IMR-90 (cell line): ENCODE data around the gene LRRC7.

ENCODE experiments used
- BHLHE40 ChIP-seq: fragments of 150-350 bp; IDR thresholded peaks from 2 replicates; pipeline ENCODE4 v1.6.1; 2016; ENCODE audit warnings: mild to moderate bottlenecking, low read depth, low read length
- FOS ChIP-seq: fragments of 150-350 bp; IDR thresholded peaks from 2 replicates; pipeline ENCODE4 v1.6.1; 2016; ENCODE audit warnings: low read depth, low read length
- MAFK ChIP-seq: IDR thresholded peaks from 2 replicates; pipeline ENCODE4 v1.6.1; 2012; ENCODE audit warnings: low read depth, low read length, improper control_type of control experiment
- POLR2A ChIP-seq: IDR thresholded peaks from 2 replicates; pipeline ENCODE4 v1.6.1; 2012; ENCODE audit warnings: mild to moderate bottlenecking, low read depth, low read length
- RAD21 ChIP-seq: IDR thresholded peaks from 2 replicates; pipeline ENCODE4 v1.6.1; 2012; ENCODE audit warnings: low read length, improper control_type of control experiment
- RCOR1 ChIP-seq: IDR thresholded peaks from 2 replicates; pipeline ENCODE4 v1.6.1; 2012; ENCODE audit warnings: mild to moderate bottlenecking, low read length, improper control_type of control experiment; ENCODE audit not compliant: insufficient replicate concordance
- RFX5 ChIP-seq: IDR thresholded peaks from 2 replicates; pipeline ENCODE4 v1.8.0; 2012; ENCODE audit warnings: low read depth, mild to moderate bottlenecking, low read length, moderate library complexity
- SMC3 ChIP-seq: fragments of 150-350 bp; IDR thresholded peaks from 2 replicates; pipeline ENCODE4 v1.6.1; 2016; ENCODE audit warnings: low read depth, mild to moderate bottlenecking, antibody characterized with exemption, low read length, moderate library complexity
- TF ChIP-seq, protein P1 (sequence below): conservative IDR thresholded peaks from 2 replicates; pipeline ENCODE4 v1.5.1; 2012; ENCODE audit warnings: mild to moderate bottlenecking, low read depth, low read length, improper control_type of control experiment
- TF ChIP-seq, protein P2 (sequence below): fragments of 150-350 bp; IDR thresholded peaks from 2 replicates; pipeline ENCODE4 v1.6.1; 2017; ENCODE audit warnings: mild to moderate bottlenecking, antibody characterized with exemption, low read length, low read depth

DNA sequence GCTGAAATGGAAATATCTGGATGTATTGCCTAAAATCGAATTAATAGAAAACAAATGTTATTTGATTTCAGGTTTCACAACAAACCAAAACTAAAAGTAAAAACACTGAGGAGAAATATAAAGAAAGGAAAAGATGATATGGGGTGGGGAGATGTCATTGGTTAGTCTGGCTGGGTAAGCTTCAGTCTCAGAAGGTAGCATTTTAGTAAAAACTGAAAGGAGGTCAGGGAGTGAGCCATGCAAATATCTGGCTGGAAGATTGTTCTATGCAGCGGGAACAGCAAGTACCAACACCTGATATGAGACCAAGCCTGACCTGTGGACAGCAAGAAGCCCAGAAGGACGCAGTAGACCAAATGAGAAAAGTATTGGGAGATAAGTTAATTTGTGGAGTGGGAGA lies 373.1 kb downstream of the LRRC7 start:
- TF ChIP-seq RAD21 (no peak), BHLHE40 (no peak), POLR2A (no peak), SMC3 (no peak), RFX5 (no peak), FOS (no peak), RCOR1 (no peak), MAFK (no peak)
- TF ChIP-seq, protein P1, sequence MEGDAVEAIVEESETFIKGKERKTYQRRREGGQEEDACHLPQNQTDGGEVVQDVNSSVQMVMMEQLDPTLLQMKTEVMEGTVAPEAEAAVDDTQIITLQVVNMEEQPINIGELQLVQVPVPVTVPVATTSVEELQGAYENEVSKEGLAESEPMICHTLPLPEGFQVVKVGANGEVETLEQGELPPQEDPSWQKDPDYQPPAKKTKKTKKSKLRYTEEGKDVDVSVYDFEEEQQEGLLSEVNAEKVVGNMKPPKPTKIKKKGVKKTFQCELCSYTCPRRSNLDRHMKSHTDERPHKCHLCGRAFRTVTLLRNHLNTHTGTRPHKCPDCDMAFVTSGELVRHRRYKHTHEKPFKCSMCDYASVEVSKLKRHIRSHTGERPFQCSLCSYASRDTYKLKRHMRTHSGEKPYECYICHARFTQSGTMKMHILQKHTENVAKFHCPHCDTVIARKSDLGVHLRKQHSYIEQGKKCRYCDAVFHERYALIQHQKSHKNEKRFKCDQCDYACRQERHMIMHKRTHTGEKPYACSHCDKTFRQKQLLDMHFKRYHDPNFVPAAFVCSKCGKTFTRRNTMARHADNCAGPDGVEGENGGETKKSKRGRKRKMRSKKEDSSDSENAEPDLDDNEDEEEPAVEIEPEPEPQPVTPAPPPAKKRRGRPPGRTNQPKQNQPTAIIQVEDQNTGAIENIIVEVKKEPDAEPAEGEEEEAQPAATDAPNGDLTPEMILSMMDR: no peak
- TF ChIP-seq, protein P2, sequence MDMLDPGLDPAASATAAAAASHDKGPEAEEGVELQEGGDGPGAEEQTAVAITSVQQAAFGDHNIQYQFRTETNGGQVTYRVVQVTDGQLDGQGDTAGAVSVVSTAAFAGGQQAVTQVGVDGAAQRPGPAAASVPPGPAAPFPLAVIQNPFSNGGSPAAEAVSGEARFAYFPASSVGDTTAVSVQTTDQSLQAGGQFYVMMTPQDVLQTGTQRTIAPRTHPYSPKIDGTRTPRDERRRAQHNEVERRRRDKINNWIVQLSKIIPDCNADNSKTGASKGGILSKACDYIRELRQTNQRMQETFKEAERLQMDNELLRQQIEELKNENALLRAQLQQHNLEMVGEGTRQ: no peak
